ENCODE data around the gene TECPR1.

Gene TECPR1

DNA sequence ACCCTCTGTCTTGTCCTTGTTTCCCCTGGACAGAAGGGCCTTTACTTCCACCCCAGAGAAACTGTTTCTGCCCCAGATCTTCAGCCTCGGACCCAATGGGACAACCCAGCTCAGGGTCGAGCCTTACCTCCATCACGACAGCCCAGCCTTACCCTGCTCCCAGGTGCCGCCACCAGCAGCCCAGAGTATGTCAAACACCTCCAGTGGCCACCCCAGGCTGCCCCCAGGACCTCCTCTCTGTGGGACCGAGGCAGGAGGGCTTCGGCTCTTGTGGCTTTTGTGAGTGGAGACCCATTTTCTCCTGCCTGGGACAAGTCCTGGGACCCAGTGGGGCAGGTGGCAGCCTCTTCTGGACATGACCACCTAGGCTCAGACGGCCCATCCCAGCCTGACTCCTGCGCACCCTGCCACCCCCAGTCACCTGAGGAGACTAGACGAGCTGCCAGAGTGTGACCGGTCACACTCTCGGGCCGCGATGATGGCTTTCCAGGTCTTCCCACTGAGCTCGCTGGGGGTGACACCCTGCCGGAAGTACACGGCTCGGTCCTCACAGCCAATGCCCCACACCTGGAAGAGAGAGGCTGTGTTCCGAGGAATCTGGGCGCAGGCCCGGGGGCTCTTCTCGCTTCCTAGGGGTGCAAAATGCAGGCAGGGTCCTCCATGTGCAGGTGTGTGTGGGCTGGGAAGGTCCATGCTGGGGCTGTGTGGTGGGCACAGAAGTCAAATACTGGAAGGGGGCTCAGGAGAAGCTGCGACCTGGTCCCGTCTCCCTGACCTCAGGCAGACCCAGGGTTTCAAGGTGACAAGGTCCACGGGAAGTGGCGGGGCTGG lies 15.5 kb downstream of the TECPR1 start:
- Histone ChIP-seq H3K27me3 (ENCODE audit: insufficient read depth, low read depth) (no peaks in the 10 kb centered on the region), H3K36me3 (ENCODE audit: insufficient read depth) (no peaks in the 10 kb centered on the region), H4K20me1 (ENCODE audit: insufficient read depth) (no peaks in the 10 kb centered on the region), H3K4me3 (IDR thresholded peaks at IDR 0.05; ENCODE audit: insufficient read depth, low read depth, low read length) (no peak overlapping the region), H3K27ac (no peak overlapping the region), H3K9ac (no peak overlapping the region), H2AFZ (ENCODE audit: low read depth) (no peak overlapping the region), H3K4me2 (no peak overlapping the region), H3K79me2 (ENCODE audit: insufficient read depth, low read depth) (no peaks in the 10 kb centered on the region), H3K4me1 (ENCODE audit: low read depth, poor library complexity, severe bottlenecking) (no peaks in the 10 kb centered on the region)
- no peak for TF ChIP-seq CTCF (conservative IDR thresholded peaks at IDR 0.05; ENCODE audit: low read depth, low read length)

DNA sequence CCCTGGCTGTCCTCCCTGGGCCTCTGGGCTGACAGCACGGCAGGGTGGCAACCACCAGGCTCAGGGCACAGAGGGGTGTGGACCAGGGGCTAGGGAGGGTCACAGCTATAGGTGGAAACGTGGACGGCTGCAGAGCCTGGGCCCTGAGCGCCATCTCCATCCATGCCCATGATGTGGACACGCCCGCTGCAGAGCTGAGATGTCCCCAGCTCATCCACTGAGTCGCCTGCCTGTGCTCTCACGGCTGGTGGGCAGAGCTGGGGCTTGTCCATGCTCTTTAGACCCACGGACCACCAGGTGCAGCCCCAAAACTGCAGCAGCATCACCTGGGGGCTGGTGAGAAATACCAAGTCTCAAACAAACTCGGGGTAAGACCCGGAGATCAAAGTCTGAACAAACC lies 16.1 kb downstream of the TECPR1 start:
- no peaks in the 10 kb centered on the region for H4K20me1 ChIP-seq (ENCODE audit: insufficient read depth)
- no peaks in the 10 kb centered on the region for H3K27me3 ChIP-seq (ENCODE audit: insufficient read depth, low read depth)
- no peak for TF ChIP-seq CTCF (conservative IDR thresholded peaks at IDR 0.05; ENCODE audit: low read depth, low read length)
- H3K9ac ChIP-seq = no peak overlapping the region
- no peaks in the 10 kb centered on the region for H3K79me2 ChIP-seq (ENCODE audit: insufficient read depth, low read depth)
- H3K27ac ChIP-seq = no peak overlapping the region
- H3K4me3 ChIP-seq (IDR thresholded peaks at IDR 0.05; ENCODE audit: insufficient read depth, low read depth, low read length) = no peak overlapping the region
- no peak overlapping the region for H2AFZ ChIP-seq (ENCODE audit: low read depth)
- H3K4me1 ChIP-seq (ENCODE audit: low read depth, poor library complexity, severe bottlenecking) = no peaks in the 10 kb centered on the region
- no peak overlapping the region for H3K4me2 ChIP-seq
- no peaks in the 10 kb centered on the region for H3K36me3 ChIP-seq (ENCODE audit: insufficient read depth)

- no peaks in the 10 kb centered on the region for H3K36me3 ChIP-seq (ENCODE audit: insufficient read depth)
- H2AFZ ChIP-seq (ENCODE audit: low read depth) = no peak overlapping the region
- H3K27ac ChIP-seq = no peak overlapping the region
- no peaks in the 10 kb centered on the region for H3K4me1 ChIP-seq (ENCODE audit: low read depth, poor library complexity, severe bottlenecking)
- no peak overlapping the region for H3K4me2 ChIP-seq
- no peak overlapping the region for H3K4me3 ChIP-seq (IDR thresholded peaks at IDR 0.05; ENCODE audit: insufficient read depth, low read depth, low read length)
- H3K27me3 ChIP-seq (ENCODE audit: insufficient read depth, low read depth) = no peaks in the 10 kb centered on the region
- no peaks in the 10 kb centered on the region for H4K20me1 ChIP-seq (ENCODE audit: insufficient read depth)
- TF ChIP-seq CTCF (conservative IDR thresholded peaks at IDR 0.05; ENCODE audit: low read depth, low read length) = no peak
- no peak overlapping the region for H3K9ac ChIP-seq
- H3K79me2 ChIP-seq (ENCODE audit: insufficient read depth, low read depth) = no peaks in the 10 kb centered on the region
Observed at GRCh38 chr7:98234429-98235147, 17.4 kb downstream of the TECPR1 start.

DNA sequence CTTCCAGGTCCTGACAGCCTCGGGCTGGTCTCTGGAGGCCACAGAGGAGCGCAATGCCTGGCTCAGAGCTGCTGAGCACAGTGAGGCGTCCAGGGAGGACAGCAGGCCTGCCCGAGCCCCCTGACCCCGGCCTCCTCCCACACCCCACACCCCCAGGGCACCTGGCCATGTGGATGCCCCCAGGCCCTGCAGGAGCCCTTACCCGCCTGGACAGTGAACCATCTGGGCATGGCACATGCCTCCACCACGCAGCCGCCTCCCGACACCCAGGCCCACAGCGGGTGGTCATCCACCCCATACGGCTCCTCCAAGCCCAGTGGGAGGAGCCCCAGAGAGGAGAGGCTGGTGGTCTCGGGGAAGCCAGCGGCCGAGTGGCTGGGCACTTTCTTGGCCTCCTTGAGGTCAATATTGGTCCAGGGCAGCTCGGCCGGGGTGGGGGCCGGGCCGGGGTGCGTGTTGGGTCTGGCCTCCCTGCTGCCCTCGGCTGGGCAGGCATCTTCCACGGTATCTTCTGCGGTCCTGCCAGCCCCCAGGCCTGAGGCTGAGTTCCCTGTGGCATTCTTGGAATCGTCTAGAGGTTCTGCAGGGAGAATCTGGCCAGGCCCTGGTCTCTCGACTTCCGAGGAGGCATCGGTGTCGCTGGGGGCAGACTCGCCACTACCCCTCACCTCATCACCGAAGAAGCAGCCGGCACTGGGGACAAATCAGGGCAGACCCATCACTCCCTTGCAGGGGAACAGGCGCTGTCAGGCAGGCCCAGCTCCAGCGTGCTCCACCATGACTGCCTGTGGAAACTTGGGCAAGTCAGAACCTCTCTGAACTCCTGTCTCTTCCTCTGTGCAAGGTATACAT lies 18.6 kb downstream of the TECPR1 start:
- Histone ChIP-seq H3K9ac (no peak overlapping the region), H3K27me3 (ENCODE audit: insufficient read depth, low read depth) (no peaks in the 10 kb centered on the region), H3K4me2 (no peak overlapping the region), H3K36me3 (ENCODE audit: insufficient read depth) (no peaks in the 10 kb centered on the region), H3K79me2 (ENCODE audit: insufficient read depth, low read depth) (no peaks in the 10 kb centered on the region), H2AFZ (ENCODE audit: low read depth) (no peak overlapping the region), H4K20me1 (ENCODE audit: insufficient read depth) (no peaks in the 10 kb centered on the region), H3K27ac (no peak overlapping the region), H3K4me1 (ENCODE audit: low read depth, poor library complexity, severe bottlenecking) (no peaks in the 10 kb centered on the region), H3K4me3 (IDR thresholded peaks at IDR 0.05; ENCODE audit: insufficient read depth, low read depth, low read length) (no peak overlapping the region)
- TF ChIP-seq CTCF (conservative IDR thresholded peaks at IDR 0.05; ENCODE audit: low read depth, low read length) = no peak
